WTC11 (cell line): ENCODE results near the gene GAB1.

Experiments used
- CREB1 ChIP-seq: sonication (generic); formaldehyde crosslinking; IDR thresholded peaks from 2 replicates; pipeline ENCODE4 v1.8.0; 2023; ENCODE audit warnings: mild to moderate bottlenecking, missing genetic modification reagents
- ELF4 ChIP-seq: sonication (generic); formaldehyde crosslinking; IDR thresholded peaks from 2 replicates; pipeline ENCODE4 v1.8.1; 2022; ENCODE audit warnings: low read depth, mild to moderate bottlenecking, moderate library complexity, missing genetic modification reagents
- ESRRA ChIP-seq: sonication (generic); formaldehyde crosslinking; IDR thresholded peaks from 2 replicates; pipeline ENCODE4 v1.8.1; 2022; ENCODE audit warnings: mild to moderate bottlenecking, missing genetic modification reagents, borderline replicate concordance
- GTF2I ChIP-seq: fragments of 250-450 bp; sonication (Bioruptor Pico); conservative IDR thresholded peaks from 2 replicates; pipeline ENCODE4 v1.4.0; 2021; ENCODE audit warnings: mild to moderate bottlenecking
- JUN ChIP-seq: sonication (generic); formaldehyde crosslinking; IDR thresholded peaks from 2 replicates; pipeline ENCODE4 v1.8.0; 2023; ENCODE audit warnings: mild to moderate bottlenecking, missing genetic modification reagents
- NR3C1 ChIP-seq: sonication (generic); formaldehyde crosslinking; conservative IDR thresholded peaks from 2 replicates; pipeline ENCODE4 v1.8.1; 2023; ENCODE audit warnings: low read depth, mild to moderate bottlenecking, missing genetic modification reagents
- SP1 ChIP-seq: sonication (generic); formaldehyde crosslinking; conservative IDR thresholded peaks from 2 replicates; pipeline ENCODE4 v1.8.1; 2022; ENCODE audit warnings: missing genetic modification reagents
- ZNF263 ChIP-seq: sonication (generic); formaldehyde crosslinking; IDR thresholded peaks from 2 replicates; pipeline ENCODE4 v1.8.1; 2022; ENCODE audit warnings: low read depth, mild to moderate bottlenecking, moderate library complexity, missing genetic modification reagents
- TF ChIP-seq, protein P1 (sequence below): fragments of 200-600 bp; IDR thresholded peaks from 2 replicates; pipeline ENCODE4 v1.8.0; 2022; ENCODE audit warnings: antibody characterized with exemption
- TF ChIP-seq, protein P2 (sequence below): sonication (generic); formaldehyde crosslinking; IDR thresholded peaks from 2 replicates; pipeline ENCODE4 v1.8.0; 2022; ENCODE audit warnings: mild to moderate bottlenecking, missing genetic modification reagents
- TF ChIP-seq, protein P3 (sequence below): sonication (generic); formaldehyde crosslinking; conservative IDR thresholded peaks from 2 replicates; pipeline ENCODE4 v1.8.1; 2022; ENCODE audit warnings: mild to moderate bottlenecking, missing genetic modification reagents
- TF ChIP-seq, protein P4 (sequence below): sonication (generic); formaldehyde crosslinking; IDR thresholded peaks from 2 replicates; pipeline ENCODE4 v1.8.1; 2022; ENCODE audit warnings: mild to moderate bottlenecking, missing genetic modification reagents, moderate library complexity, borderline replicate concordance
- TF ChIP-seq, protein P5 (sequence below): sonication (generic); formaldehyde crosslinking; IDR thresholded peaks from 2 replicates; pipeline ENCODE4 v1.8.1; 2023; ENCODE audit warnings: mild to moderate bottlenecking, missing genetic modification reagents, moderate library complexity
- TF ChIP-seq, protein P6 (sequence below): sonication (generic); formaldehyde crosslinking; IDR thresholded peaks from 2 replicates; pipeline ENCODE4 v1.8.1; 2022; ENCODE audit warnings: mild to moderate bottlenecking, moderate library complexity, missing genetic modification reagents

- TF ChIP-seq, protein P1, sequence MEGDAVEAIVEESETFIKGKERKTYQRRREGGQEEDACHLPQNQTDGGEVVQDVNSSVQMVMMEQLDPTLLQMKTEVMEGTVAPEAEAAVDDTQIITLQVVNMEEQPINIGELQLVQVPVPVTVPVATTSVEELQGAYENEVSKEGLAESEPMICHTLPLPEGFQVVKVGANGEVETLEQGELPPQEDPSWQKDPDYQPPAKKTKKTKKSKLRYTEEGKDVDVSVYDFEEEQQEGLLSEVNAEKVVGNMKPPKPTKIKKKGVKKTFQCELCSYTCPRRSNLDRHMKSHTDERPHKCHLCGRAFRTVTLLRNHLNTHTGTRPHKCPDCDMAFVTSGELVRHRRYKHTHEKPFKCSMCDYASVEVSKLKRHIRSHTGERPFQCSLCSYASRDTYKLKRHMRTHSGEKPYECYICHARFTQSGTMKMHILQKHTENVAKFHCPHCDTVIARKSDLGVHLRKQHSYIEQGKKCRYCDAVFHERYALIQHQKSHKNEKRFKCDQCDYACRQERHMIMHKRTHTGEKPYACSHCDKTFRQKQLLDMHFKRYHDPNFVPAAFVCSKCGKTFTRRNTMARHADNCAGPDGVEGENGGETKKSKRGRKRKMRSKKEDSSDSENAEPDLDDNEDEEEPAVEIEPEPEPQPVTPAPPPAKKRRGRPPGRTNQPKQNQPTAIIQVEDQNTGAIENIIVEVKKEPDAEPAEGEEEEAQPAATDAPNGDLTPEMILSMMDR, result no peak
- TF ChIP-seq, protein P2, sequence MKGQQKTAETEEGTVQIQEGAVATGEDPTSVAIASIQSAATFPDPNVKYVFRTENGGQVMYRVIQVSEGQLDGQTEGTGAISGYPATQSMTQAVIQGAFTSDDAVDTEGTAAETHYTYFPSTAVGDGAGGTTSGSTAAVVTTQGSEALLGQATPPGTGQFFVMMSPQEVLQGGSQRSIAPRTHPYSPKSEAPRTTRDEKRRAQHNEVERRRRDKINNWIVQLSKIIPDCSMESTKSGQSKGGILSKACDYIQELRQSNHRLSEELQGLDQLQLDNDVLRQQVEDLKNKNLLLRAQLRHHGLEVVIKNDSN (CRISPR knock-in tag), result no peak
- TF ChIP-seq SP1 (no peak), GTF2I (CRISPR knock-in tag) (no peak), ELF4 (CRISPR knock-in tag) (no peak), JUN (CRISPR knock-in tag) (no peak), ESRRA (no peak), ZNF263 (no peak), NR3C1 (CRISPR knock-in tag) (no peak), CREB1 (CRISPR knock-in tag) (no peak)
- TF ChIP-seq, protein P3, sequence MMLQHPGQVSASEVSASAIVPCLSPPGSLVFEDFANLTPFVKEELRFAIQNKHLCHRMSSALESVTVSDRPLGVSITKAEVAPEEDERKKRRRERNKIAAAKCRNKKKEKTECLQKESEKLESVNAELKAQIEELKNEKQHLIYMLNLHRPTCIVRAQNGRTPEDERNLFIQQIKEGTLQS, result no peak
- TF ChIP-seq, protein P4, sequence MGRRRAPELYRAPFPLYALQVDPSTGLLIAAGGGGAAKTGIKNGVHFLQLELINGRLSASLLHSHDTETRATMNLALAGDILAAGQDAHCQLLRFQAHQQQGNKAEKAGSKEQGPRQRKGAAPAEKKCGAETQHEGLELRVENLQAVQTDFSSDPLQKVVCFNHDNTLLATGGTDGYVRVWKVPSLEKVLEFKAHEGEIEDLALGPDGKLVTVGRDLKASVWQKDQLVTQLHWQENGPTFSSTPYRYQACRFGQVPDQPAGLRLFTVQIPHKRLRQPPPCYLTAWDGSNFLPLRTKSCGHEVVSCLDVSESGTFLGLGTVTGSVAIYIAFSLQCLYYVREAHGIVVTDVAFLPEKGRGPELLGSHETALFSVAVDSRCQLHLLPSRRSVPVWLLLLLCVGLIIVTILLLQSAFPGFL, result no peak
- TF ChIP-seq, protein P5, sequence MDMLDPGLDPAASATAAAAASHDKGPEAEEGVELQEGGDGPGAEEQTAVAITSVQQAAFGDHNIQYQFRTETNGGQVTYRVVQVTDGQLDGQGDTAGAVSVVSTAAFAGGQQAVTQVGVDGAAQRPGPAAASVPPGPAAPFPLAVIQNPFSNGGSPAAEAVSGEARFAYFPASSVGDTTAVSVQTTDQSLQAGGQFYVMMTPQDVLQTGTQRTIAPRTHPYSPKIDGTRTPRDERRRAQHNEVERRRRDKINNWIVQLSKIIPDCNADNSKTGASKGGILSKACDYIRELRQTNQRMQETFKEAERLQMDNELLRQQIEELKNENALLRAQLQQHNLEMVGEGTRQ (CRISPR knock-in tag), result no peak
- TF ChIP-seq, protein P6, sequence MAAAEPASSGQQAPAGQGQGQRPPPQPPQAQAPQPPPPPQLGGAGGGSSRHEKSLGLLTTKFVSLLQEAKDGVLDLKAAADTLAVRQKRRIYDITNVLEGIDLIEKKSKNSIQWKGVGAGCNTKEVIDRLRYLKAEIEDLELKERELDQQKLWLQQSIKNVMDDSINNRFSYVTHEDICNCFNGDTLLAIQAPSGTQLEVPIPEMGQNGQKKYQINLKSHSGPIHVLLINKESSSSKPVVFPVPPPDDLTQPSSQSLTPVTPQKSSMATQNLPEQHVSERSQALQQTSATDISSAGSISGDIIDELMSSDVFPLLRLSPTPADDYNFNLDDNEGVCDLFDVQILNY, result no peak
Observed at GRCh38 chr4:143377611-143378099, 41.0 kb downstream of the GAB1 start.
